Measurements from ENCODE around the gene KCNJ6.

GRCh38 chr21:37849506-37850102 lies 66.7 kb downstream of the KCNJ6 start:
- TF ChIP-seq CTCF (IDR thresholded peaks at IDR 0.05) = no peak
- no peak for TF ChIP-seq POLR2A (IDR thresholded peaks at IDR 0.05)

All from uterus (tissue), 2 donors.